SK-N-SH treated with all-trans-retinoic acid at 6 μM for 48 hours (cell line): ENCODE data around the gene CEPT1.

ENCODE experiments used
- ARNTL ChIP-seq: fragments of 450-650 bp; formaldehyde crosslinking; IDR thresholded peaks from 2 replicates; pipeline ENCODE4 v1.5.0; 2020; ENCODE audit warnings: low read depth, mild to moderate bottlenecking, moderate library complexity, borderline replicate concordance
- BACH2 ChIP-seq: fragments of 250-450 bp; sonication (Bioruptor Pico); IDR thresholded peaks from 2 replicates; pipeline ENCODE4 v1.9.0; 2021; ENCODE audit warnings: mild to moderate bottlenecking, borderline replicate concordance
- CSDC2 ChIP-seq: fragments of 250-450 bp; sonication (Bioruptor Pico); IDR thresholded peaks from 2 replicates; pipeline ENCODE4 v1.5.0; 2020; ENCODE audit warnings: mild to moderate bottlenecking, moderate library complexity
- ESRRG ChIP-seq: fragments of 250-450 bp; sonication (Bioruptor Pico); IDR thresholded peaks from 2 replicates; pipeline ENCODE4 v1.6.1; 2021; ENCODE audit warnings: mild to moderate bottlenecking
- RARB ChIP-seq: fragments of 250-450 bp; sonication (Bioruptor Pico); IDR thresholded peaks from 2 replicates; pipeline ENCODE4 v1.8.0; 2021; ENCODE audit warnings: mild to moderate bottlenecking, moderate library complexity
- SNAI2 ChIP-seq: fragments of 250-450 bp; sonication (Bioruptor Pico); IDR thresholded peaks from 2 replicates; pipeline ENCODE4 v1.5.0; 2020; ENCODE audit warnings: mild to moderate bottlenecking, moderate library complexity
- TCF4 ChIP-seq: fragments of 250-450 bp; sonication (Bioruptor Pico); IDR thresholded peaks from 2 replicates; pipeline ENCODE4 v1.8.0; 2021; ENCODE audit warnings: mild to moderate bottlenecking, moderate library complexity, borderline replicate concordance
- TOX ChIP-seq: fragments of 250-450 bp; sonication (Bioruptor Pico); IDR thresholded peaks from 2 replicates; pipeline ENCODE4 v1.8.0; 2021; ENCODE audit warnings: mild to moderate bottlenecking, moderate library complexity, borderline replicate concordance
- ZC3H10 ChIP-seq: fragments of 250-450 bp; sonication (Bioruptor Pico); IDR thresholded peaks from 2 replicates; pipeline ENCODE4 v1.5.1; 2021; ENCODE audit warnings: mild to moderate bottlenecking, moderate library complexity
- ZFP30 ChIP-seq: fragments of 450-650 bp; formaldehyde crosslinking; IDR thresholded peaks from 2 replicates; pipeline ENCODE4 v1.5.0; 2022; ENCODE audit warnings: mild to moderate bottlenecking, moderate library complexity
- TF ChIP-seq, protein P1 (sequence below): fragments of 250-450 bp; sonication (Bioruptor Pico); IDR thresholded peaks from 2 replicates; pipeline ENCODE4 v1.5.1; 2020; ENCODE audit warnings: low read depth, mild to moderate bottlenecking, moderate library complexity
- TF ChIP-seq, protein P2 (sequence below): fragments of 250-450 bp; sonication (Bioruptor Pico); IDR thresholded peaks from 2 replicates; pipeline ENCODE4 v1.5.0; 2020; ENCODE audit warnings: mild to moderate bottlenecking, moderate library complexity
- TF ChIP-seq, protein P3 (sequence below): fragments of 250-450 bp; sonication (Bioruptor Pico); IDR thresholded peaks from 2 replicates; pipeline ENCODE4 v1.8.0; 2020; ENCODE audit warnings: mild to moderate bottlenecking, moderate library complexity, borderline replicate concordance
- TF ChIP-seq, protein P4 (sequence below): fragments of 250-450 bp; sonication (Bioruptor Pico); IDR thresholded peaks from 2 replicates; pipeline ENCODE4 v1.5.1; 2021; ENCODE audit warnings: mild to moderate bottlenecking, moderate library complexity

- TF ChIP-seq, protein P1, sequence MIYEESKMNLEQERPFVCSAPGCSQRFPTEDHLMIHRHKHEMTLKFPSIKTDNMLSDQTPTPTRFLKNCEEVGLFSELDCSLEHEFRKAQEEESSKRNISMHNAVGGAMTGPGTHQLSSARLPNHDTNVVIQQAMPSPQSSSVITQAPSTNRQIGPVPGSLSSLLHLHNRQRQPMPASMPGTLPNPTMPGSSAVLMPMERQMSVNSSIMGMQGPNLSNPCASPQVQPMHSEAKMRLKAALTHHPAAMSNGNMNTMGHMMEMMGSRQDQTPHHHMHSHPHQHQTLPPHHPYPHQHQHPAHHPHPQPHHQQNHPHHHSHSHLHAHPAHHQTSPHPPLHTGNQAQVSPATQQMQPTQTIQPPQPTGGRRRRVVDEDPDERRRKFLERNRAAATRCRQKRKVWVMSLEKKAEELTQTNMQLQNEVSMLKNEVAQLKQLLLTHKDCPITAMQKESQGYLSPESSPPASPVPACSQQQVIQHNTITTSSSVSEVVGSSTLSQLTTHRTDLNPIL (CRISPR knock-in tag), result no peak
- TF ChIP-seq, protein P2, sequence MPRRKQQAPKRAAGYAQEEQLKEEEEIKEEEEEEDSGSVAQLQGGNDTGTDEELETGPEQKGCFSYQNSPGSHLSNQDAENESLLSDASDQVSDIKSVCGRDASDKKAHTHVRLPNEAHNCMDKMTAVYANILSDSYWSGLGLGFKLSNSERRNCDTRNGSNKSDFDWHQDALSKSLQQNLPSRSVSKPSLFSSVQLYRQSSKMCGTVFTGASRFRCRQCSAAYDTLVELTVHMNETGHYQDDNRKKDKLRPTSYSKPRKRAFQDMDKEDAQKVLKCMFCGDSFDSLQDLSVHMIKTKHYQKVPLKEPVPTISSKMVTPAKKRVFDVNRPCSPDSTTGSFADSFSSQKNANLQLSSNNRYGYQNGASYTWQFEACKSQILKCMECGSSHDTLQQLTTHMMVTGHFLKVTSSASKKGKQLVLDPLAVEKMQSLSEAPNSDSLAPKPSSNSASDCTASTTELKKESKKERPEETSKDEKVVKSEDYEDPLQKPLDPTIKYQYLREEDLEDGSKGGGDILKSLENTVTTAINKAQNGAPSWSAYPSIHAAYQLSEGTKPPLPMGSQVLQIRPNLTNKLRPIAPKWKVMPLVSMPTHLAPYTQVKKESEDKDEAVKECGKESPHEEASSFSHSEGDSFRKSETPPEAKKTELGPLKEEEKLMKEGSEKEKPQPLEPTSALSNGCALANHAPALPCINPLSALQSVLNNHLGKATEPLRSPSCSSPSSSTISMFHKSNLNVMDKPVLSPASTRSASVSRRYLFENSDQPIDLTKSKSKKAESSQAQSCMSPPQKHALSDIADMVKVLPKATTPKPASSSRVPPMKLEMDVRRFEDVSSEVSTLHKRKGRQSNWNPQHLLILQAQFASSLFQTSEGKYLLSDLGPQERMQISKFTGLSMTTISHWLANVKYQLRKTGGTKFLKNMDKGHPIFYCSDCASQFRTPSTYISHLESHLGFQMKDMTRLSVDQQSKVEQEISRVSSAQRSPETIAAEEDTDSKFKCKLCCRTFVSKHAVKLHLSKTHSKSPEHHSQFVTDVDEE, result no peak
- TF ChIP-seq, protein P3, sequence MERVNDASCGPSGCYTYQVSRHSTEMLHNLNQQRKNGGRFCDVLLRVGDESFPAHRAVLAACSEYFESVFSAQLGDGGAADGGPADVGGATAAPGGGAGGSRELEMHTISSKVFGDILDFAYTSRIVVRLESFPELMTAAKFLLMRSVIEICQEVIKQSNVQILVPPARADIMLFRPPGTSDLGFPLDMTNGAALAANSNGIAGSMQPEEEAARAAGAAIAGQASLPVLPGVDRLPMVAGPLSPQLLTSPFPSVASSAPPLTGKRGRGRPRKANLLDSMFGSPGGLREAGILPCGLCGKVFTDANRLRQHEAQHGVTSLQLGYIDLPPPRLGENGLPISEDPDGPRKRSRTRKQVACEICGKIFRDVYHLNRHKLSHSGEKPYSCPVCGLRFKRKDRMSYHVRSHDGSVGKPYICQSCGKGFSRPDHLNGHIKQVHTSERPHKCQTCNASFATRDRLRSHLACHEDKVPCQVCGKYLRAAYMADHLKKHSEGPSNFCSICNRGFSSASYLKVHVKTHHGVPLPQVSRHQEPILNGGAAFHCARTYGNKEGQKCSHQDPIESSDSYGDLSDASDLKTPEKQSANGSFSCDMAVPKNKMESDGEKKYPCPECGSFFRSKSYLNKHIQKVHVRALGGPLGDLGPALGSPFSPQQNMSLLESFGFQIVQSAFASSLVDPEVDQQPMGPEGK (CRISPR knock-in tag), result no peak
- TF ChIP-seq BACH2 (no peak), SNAI2 (CRISPR knock-in tag) (no peak), RARB (CRISPR knock-in tag) (no peak), CSDC2 (CRISPR knock-in tag) (no peak), TOX (no peak), ZC3H10 (CRISPR knock-in tag) (no peak), TCF4 (CRISPR knock-in tag) (no peak), ARNTL (CRISPR knock-in tag) (no peak), ESRRG (no peak), ZFP30 (CRISPR knock-in tag) (no peak)
- TF ChIP-seq, protein P4, sequence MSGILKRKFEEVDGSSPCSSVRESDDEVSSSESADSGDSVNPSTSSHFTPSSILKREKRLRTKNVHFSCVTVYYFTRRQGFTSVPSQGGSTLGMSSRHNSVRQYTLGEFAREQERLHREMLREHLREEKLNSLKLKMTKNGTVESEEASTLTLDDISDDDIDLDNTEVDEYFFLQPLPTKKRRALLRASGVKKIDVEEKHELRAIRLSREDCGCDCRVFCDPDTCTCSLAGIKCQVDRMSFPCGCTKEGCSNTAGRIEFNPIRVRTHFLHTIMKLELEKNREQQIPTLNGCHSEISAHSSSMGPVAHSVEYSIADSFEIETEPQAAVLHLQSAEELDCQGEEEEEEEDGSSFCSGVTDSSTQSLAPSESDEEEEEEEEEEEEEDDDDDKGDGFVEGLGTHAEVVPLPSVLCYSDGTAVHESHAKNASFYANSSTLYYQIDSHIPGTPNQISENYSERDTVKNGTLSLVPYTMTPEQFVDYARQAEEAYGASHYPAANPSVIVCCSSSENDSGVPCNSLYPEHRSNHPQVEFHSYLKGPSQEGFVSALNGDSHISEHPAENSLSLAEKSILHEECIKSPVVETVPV (CRISPR knock-in tag), result no peak
Measured at GRCh38 chr1:111139324-111139955, 583 bp upstream of the CEPT1 start.
